ENCODE results near the gene DCXR.

GRCh38 chr17:82034371-82035011 lies 3.0 kb downstream of the DCXR start:
- TF ChIP-seq, protein P1, sequence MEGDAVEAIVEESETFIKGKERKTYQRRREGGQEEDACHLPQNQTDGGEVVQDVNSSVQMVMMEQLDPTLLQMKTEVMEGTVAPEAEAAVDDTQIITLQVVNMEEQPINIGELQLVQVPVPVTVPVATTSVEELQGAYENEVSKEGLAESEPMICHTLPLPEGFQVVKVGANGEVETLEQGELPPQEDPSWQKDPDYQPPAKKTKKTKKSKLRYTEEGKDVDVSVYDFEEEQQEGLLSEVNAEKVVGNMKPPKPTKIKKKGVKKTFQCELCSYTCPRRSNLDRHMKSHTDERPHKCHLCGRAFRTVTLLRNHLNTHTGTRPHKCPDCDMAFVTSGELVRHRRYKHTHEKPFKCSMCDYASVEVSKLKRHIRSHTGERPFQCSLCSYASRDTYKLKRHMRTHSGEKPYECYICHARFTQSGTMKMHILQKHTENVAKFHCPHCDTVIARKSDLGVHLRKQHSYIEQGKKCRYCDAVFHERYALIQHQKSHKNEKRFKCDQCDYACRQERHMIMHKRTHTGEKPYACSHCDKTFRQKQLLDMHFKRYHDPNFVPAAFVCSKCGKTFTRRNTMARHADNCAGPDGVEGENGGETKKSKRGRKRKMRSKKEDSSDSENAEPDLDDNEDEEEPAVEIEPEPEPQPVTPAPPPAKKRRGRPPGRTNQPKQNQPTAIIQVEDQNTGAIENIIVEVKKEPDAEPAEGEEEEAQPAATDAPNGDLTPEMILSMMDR (conservative IDR thresholded peaks at IDR 0.05; ENCODE audit: low read depth in 2 of 2): no peak
- TF ChIP-seq POLR2AphosphoS5 (IDR thresholded peaks at IDR 0.05; ENCODE audit: low read depth) (peak; percentile 50; the same call in 1 of the 2 replicates), EZH2 (IDR thresholded peaks at IDR 0.05; ENCODE audit: low read depth, unreplicated experiment) (no peak), ZNF331 (CRISPR knock-in tag; IDR thresholded peaks at IDR 0.05; ENCODE audit: low read depth) (no peak), CREB1 (CRISPR knock-in tag; IDR thresholded peaks at IDR 0.05; ENCODE audit: low read depth) (peak; percentile 17; the same call in 1 of the 2 replicates), EZH2phosphoT487 (IDR thresholded peaks at IDR 0.05; ENCODE audit: unreplicated experiment) (no peak), REST (IDR thresholded peaks at IDR 0.05; ENCODE audit: unreplicated experiment) (no peak)
- TF ChIP-seq, protein P2, sequence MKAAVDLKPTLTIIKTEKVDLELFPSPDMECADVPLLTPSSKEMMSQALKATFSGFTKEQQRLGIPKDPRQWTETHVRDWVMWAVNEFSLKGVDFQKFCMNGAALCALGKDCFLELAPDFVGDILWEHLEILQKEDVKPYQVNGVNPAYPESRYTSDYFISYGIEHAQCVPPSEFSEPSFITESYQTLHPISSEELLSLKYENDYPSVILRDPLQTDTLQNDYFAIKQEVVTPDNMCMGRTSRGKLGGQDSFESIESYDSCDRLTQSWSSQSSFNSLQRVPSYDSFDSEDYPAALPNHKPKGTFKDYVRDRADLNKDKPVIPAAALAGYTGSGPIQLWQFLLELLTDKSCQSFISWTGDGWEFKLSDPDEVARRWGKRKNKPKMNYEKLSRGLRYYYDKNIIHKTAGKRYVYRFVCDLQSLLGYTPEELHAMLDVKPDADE (IDR thresholded peaks at IDR 0.05): no peak

Data from GM23338 (cell line).